T-helper 22 cell (primary cell): Measurements from ENCODE around the gene PNMA6A.
A peak's percentile ranks its signal among the peaks of the same experiment; 100 is the strongest.
"Not testable (repeated sequence)": the region's sequence is repeated elsewhere in the genome, so short reads cannot be mapped to it uniquely, and the experiment has no call there.

Source experiments
- DNase-seq: peaks from one replicate; pipeline ENCODE4 v3.0.0-alpha.2; 2020; ENCODE audit warnings: low read depth

The PNMA6A gene

DNA sequence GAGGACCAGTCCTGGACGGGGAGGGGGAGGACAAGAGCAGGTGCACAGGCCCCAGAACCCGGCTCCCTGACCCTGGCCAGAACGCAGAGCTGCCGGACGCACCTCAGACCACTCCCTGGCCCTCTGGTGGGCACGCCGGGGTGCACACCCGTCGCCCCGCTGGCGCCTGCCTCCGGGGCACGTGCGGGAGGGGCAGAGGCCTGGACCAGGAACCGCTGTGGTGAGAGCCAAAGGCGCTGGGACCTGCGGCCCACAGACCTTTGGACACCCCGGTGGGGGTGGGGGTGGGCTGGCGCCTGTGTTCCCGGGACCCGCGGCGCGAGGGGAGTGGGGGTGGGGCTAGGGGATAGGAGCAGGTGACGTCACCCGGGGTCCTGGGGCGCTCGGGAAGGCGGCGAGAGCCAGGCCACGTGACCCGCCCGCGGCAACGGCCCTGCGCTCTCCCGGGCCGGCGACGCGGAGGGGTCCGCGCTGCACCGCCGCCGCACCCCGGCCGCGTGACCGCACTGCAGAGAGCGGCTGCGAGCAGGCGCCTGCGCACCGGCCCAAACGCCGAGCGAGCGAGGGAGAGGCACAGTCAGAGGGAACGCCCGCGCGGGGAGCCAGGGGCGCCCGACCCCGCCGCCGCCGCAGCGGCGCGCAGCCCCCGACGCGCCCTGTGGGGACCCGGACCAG, at the start of gene PNMA6A:
Gene PNMA6A (plus strand): TSS at position 546 of the 675 bp plus-strand sequence. CDS start 609 bp downstream, outside the sequence.
- DNase-seq, result not testable (repeated sequence)

DNA sequence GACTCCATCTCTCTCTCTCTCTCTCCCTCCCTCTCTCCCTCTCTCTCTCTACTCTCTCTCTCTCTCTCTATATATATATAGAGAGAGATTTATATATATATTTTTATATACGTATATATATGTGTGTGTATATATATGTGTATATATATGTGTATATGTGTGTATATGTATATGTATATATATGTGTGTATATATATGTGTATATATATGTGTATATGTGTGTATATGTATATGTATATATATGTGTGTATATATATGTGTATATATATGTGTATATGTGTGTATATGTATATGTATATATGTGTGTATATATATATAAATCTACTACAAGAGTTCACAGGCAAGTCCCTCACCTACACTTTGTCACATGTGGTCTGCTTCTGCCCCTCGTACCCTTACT, 45.8 kb upstream of the PNMA6A start:
- DNase-seq, result not testable (repeated sequence)

DNA sequence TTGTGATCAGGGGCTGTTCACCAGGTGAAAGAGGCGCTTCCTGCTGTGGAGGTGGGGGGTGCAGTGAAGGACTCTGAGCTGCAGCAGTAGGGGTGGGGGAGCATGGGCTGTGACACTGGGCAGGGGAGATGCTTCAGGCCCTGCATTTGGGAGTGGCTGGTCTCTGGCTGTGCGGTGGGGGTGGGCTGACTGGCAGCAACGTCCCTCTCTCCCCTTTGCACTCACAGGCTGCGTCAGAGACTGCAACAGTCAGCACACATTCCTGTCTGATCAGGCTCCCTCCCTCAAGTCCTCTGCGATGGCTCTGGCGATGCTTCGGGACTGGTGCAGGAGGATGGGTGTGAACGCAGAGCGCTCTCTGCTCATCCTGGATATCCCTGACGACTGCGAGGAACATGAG, 43.8 kb upstream of the PNMA6A start:
- not testable (repeated sequence) for DNase-seq

DNA sequence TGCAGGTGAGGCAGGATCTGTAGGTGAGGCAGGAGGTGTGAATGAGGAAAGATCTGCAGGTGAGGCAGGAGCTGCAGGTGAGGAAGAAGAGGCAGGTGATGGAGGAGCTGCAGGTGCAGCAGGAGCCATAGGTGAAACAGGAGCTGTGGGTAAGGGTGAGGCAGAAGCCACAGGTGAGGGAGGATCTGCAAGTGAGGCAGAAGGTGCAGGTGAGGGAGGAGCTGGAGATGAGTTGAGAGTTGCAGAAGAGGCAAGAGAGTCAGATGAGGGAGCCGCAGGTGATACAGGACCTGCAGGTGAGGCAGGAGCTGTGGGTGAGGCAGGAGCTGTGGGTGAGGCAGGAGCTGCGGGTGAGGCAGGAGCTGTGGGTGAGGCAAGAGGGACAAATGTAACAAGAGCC, 43.1 kb upstream of the PNMA6A start:
- no peak for DNase-seq

DNA sequence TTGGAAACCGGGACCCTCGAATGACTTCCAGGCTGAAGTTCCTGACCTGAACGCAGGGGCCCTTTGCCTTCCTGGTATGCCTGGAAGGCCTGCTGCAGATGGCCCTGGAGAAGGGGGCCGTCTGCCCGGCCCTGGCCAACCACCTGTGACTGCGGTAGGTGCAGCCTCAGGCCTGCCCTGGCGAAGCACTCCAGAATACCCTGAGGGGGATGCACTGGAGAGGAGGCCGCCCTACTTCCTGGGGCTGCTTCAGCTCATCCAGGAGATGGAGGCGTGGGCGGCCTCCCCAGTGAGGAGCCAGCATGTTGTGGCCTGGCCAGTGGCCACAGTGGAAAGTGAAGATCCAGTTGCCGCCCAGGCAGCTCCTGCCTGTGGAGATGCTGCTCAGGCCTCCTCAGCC, 42.4 kb upstream of the PNMA6A start:
- DNase-seq, result no peak

DNA sequence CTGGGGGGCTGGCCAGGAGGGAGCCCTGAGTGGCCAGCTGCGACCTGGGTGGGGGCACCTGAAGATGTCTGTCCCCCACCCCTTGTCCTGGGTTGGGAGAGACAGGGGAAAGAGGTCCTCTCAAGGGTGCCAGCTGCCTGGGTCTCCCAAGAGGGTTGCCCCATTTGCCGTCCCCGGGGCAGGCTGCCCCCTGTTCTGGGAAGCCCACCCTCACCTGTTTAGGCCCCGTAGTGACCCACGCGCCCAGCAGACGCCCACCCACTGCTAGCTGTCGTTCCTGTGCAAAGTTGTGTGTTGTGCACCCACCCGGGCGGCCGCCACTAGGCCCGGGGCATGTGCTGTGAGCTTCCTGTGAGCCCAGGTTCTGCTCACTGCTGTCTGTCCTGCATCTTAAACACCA, 41.5 kb upstream of the PNMA6A start:
- DNase-seq, result no peak

DNA sequence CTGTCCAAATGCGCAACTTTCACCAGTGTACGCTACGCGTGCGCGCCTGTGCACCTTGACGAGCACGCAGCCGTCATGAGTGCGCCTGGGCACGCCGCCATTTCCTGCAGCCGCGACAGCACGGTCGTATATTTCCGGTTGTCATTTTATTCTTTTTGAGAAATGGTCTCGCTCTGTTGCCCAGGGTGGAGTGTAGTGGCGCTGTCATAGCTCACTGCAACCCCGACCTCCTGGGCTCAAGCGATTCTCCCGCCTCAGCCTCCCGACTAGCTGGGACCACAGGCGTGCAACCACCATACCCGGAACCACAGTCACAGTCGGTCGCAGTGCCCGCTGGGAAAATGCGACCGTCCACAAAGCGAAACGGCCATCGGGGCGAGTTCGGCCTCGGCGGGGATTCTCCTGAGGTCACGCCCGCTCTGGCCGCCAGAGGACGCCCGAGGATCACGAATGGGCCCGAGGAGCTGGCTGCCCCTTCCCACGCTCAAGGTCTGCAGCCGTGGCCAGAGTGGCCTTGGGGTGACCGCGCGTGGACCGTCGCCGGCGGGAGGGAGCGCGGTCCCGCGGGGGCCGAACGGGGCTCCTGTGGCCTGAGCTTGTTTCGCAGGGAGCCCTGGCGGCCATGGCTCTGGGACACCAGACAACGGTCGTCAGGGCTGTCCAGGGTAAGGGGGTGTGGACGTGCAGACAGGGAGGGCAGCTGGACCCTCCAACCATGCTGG, 39.7 kb upstream of the PNMA6A start:
- DNase-seq, result peak; percentile 29

DNA sequence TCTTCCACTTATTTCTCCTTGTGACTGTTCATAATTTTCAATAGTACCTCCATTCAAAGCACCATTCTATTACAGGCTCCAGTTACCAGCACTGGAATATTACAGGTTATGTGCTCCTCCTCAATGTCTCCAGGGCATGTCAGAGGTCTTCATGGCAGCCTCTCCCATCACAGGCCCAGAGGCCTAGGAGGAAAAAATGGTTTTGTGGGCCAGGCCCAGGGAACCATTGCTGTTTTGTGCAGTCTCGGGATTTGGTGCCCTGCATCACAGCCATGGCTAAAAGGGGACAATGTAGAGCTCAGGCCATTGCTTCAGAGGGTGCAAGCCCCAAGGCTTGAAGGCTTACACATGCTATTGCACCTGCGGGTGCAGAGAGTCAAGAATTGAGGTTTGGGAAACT, 23.2 kb upstream of the PNMA6A start:
- no peak for DNase-seq

DNA sequence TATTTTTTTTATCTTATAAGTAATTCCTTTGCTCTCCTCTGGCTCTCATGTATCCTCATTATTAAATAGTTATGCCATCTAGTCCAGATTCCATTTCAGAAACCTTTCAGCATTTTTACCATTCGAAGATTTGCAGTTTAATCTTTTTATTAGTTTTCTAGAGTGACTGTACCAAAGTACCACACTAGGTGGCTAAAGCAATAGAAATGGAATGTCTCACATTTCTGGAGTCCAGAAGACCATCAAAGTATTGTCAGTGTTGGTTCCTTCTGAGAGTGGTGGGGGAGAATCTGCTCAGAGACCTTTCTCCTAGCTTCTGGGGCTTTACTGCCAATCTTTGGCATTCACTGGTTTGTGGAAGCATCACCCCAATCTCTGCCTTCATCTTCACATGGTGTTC, 19.7 kb upstream of the PNMA6A start:
- DNase-seq, result no peak

DNA sequence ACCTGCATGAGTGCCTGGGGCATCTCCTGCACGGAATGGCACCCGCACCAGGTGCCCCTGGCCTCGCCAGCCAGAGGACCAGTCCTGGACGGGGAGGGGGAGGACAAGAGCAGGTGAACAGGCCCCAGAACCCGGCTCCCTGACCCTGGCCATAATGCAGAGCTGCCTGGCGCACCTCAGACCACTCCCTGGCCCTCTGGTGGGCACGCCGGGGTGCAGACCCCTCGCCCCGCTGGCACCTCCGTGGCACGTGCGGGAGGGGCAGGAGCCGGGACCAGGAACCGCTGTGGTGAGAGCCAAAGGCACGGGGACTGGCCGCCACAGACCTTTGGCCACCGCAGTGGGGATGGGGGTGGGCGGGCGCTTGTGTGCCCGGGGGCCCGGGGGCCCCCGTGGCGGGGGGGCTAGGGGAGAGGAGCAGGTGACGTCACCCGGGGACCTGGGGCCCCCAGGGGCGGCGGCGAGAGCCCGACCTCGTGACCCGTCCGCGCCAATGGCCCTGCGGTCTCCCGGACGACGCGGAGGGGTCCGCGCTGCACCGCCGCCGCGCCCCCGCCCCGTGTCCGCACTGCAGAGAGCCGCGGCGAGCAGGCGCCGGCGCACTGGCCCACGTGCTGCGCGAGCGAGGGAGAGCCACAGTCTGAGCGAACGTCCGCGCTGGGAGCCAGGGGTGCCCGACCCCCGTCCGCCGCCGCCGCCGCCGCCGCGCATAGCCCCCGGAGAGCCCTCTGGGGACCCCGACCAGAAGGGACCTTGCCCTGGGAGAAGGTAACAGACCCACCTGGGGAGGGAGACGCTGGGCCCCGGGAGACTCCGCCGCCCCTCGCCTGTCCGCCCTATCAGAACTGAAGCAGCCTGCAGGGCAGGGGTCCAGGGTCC, 16.1 kb upstream of the PNMA6A start, which contains the start of gene PNMA3:
Gene PNMA3 (plus strand): TSS at position 600 of the 879 bp plus-strand sequence. CDS start 586 bp downstream, outside the sequence.
- no peak for DNase-seq

DNA sequence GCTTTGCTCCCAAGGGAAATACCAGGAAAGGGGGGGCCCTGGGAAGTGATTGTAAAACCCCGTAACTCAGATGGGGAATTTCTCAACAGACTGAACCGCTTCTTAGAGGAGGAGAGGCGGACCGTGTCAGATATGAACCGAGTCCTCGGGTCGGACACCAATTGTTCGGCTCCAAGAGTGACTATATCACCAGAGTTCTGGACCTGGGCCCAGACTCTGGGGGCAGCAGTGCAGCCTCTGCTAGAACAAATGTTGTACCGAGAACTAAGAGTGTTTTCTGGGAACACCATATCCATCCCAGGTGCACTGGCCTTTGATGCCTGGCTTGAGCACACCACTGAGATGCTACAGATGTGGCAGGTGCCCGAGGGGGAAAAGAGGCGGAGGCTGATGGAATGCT, 15.0 kb upstream of the PNMA6A start:
- DNase-seq, result no peak

DNA sequence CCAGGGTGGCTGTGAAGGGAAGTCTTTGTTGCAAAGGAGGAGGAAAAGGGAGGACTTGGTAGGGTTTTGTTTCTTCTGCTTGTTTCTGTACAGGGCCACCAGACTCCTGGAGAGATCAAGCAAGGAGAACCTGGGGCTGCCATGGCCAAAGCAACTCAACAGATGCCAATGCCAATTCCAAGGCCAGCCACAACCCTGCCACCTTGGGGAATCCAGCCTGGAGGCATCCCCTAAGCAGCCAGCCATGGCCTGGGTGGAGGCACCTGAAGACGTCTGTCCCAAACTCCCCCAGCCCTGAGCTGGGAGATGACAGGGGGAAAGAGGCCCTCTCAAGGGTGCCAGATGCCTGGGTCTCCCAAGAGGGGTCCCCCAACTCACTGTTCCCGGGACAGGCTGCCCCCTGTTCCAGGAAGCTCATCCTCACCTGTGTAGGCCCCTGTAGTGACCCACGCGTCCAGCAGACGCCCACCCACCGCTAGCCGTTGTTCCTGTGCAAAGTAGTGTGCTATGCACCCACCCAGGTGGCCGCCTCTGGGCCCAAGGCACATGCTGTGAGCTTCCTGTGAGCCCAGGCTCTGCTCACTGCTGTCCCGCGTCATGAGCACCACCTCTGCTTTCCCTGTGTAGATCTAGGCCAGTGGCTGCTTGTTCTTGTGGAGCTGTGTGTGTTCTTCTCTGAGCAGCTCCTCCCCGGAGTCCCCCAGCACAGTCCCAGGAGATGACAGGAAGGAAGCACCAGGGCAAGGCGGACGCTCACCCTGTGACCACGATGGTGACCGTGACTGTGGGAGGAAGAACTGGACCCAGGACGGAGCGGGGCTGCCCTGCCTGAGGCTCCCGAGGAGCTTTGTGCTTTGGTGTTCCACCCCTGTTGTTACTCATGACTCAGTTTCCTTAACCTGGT, 12.8 kb upstream of the PNMA6A start:
- DNase-seq, result no peak

DNA sequence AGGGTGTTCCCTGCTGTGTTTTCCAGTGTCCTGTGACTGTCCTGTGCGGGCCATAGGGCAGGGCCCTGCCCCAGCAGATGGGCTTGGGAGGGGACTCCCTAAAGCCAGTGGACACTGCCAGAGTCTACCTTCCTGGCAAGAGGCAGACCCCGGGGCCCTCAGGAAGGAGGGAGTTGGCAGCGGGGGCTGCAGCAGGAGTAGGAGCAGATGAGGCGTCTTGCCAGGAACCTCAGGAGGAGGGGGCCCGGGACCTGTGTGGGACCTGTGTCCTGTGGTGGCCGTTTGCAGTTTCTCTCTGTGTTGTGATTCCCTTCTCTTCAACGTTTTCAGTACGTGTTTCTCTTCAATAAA, 12.2 kb upstream of the PNMA6A start:
- no peak for DNase-seq

DNA sequence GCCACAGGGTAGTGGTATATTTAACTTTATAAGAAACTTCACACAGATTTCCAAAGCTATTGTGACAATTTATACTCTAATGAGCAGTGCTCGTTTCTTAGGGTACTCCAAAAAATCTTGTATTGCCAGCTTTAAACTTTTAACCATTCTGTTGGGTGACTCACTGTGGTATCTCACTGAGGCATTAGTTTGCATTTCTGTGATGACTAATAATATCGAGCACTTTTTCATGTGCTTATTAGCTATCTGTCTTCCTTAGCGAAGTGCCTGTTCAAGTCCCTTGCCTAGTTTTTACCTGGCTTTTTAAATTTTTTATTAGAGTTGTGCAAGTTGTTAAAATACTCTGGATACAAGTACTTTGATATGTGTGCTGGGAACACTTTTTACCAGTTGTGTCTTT, 10.5 kb upstream of the PNMA6A start:
- DNase-seq, result no peak

DNA sequence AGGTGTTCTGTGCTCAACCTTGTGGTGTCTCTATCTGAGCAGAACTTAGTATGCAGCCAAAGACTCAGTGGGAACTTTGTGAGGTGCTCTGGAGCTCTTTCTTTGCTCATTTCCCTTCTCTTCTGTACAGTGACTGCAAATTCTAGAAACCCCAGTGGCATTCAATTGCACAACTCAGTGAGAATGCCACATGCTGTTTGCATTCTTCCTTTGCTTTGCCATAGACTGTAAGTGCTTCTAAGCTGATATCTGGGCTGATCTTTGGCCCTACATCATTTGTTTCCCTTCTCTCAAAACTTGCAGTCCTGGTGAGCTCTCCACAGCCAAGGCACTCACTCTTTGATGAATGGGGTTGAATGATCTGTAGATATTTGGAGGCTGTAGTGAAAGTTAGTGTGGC, 8.9 kb upstream of the PNMA6A start:
- DNase-seq, result no peak

DNA sequence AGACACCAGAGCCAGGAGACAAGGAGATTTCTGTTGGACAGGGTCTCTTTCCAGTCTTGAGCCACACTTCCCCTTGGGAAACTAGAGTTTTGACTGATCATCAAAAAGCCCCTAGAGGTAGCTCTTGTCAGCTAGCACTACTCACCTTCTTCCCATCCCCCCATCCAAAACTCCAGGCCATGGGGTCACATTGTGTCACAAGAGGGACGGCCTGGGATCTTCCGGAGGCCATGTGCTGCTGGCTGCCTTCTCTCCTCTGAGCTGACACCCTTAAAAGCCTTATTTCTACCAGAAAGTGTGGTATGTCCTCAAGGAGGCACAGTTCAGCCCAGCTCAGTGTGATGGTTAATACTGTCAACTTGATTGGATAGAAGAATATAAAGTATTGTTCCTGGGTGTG, 8.2 kb upstream of the PNMA6A start:
- no peak for DNase-seq

DNA sequence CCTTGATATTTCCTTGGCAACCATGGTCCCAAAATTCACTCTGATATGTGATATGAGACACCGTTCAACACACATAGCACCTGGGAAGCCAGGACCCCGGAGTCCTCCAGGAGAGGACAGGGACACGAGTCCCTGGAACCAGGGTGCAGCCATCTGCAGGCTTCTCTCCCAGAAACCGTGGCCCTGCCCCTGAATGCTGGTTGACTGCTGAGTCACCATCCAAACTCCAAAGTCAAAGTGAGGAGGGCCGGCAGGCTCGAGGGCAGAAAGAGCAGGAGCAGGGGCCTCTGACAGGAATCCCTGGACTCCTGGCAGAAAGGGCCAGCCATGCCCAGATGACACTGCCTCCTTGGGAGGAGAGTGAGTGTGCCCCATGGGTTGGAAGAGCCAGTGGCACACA, 6.9 kb upstream of the PNMA6A start:
- DNase-seq, result no peak

DNA sequence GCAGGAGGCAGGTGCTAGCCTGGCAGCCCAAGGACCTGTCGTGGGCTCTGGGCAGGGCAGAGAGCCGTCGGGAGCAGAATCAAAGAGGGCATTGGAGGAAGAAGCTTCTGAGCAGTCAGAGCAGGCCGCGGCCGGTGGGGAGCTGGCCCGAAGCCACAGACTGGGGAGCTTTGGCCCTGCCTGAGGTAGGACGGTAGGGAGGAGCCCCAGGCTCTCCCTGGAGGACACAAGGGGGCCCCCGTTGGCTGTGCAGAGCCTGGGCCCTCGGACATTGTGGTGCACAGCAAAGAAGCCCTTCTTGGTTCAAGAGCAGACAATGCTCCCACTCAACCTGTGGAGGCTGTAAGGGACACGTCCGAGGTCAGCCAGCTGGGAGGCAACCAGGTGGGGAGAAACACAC, 5.9 kb upstream of the PNMA6A start:
- not testable (repeated sequence) for DNase-seq

DNA sequence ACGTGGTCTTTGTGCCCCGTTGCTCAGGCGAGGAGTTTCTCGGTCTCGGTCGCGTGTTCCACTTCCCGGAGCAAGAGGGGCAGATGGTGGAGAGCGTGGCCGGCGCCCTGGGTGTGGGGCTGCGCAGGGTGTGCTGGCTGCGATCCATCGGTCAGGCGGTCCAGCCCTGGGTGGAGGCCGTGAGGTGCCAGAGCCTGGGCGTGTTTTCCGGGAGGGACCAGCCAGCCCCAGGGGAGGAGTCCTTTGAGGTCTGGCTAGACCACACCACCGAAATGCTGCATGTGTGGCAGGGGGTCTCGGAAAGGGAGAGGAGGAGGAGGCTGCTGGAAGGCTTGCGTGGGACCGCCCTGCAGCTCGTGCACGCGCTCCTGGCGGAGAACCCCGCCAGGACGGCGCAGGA, 1.1 kb downstream of the PNMA6A start:
- DNase-seq, result not testable (repeated sequence)

DNA sequence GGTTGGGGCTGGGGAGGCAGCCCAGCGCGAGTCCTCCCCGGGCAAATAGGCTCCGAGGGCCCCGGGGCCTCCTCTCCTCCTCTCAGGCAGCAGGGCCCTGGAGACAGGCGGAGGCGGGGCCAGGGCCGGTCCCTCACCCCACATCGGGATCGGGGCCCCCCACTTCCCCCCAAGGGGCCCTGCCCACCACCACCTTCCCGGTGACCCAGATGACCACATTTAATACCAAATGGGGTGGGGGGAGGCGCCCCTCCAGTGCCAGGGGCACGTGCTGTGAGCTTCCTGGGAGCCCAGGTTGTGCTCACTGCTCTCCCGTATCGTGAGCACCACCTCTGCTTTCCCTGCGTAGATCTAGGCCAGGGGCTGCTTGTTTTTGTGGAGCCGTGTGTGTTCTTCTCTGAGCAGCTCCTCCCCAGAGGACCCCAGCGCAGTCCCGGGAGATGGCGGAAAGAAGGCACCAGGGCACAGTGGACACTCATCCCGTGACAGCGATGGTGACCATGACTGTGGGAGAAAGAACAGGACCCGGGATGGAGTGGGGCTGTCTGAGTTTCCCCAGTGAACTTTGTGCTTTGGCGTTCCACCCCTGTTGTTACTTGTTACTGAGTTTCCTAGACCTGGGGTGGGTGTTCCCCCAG, 2.1 kb downstream of the PNMA6A start:
- no peak for DNase-seq

DNA sequence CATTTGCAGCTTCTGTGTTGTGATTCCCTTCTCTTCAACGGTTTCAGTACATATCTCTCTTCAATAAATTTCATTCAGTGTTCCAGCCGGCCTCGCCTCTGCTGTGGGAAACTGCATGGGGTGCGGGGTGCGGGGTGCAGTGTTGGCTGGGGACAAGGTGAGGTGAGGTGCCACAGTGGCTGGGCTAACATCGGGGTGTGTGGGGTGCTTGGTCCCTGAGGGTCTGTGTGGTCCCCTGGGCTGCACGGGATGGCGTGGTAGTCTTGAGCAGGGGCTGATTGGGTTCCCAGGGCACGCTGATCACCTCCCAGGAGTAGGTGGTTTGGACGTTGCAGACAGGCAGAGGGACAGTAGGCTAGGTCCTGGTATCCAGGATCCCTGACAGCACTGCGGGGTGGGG, 2.7 kb downstream of the PNMA6A start:
- no peak for DNase-seq
